Trophoblast cell (in vitro differentiated cells and primary cell): Measurements from ENCODE around the gene MKNK2.
A peak's percentile ranks its signal among the peaks of the same experiment; 100 is the strongest.

Experiments
- DNase-seq, 2 donors: peaks; one replicate each; pipeline ENCODE4 v3.0.0-alpha.2; 2016
- H2AFZ ChIP-seq: 2 replicates; pipeline ENCODE4 v1.6.1; 2013; ENCODE audit warnings: low read length, moderate library complexity, mild to moderate bottlenecking; ENCODE audit not compliant: insufficient read depth, poor library complexity
- H2AK5ac ChIP-seq: 2 replicates; pipeline ENCODE4 v1.6.1; 2013; ENCODE audit warnings: mild to moderate bottlenecking, low read length
- H2BK120ac ChIP-seq: 2 replicates; pipeline ENCODE4 v1.6.1; 2013; ENCODE audit warnings: low read length, mild to moderate bottlenecking, moderate library complexity; ENCODE audit not compliant: insufficient read depth, poor library complexity
- H2BK12ac ChIP-seq: 2 replicates; pipeline ENCODE4 v1.6.1; 2013; ENCODE audit warnings: mild to moderate bottlenecking, low read length, moderate library complexity
- H2BK5ac ChIP-seq: 2 replicates; pipeline ENCODE4 v1.6.1; 2013; ENCODE audit warnings: low read length, low read depth, moderate library complexity, mild to moderate bottlenecking; ENCODE audit not compliant: poor library complexity
- H3K14ac ChIP-seq: 2 replicates; pipeline ENCODE4 v1.6.1; 2013; ENCODE audit warnings: mild to moderate bottlenecking, low read length
- H3K18ac ChIP-seq: 2 replicates; pipeline ENCODE4 v1.6.1; 2013; ENCODE audit warnings: mild to moderate bottlenecking, low read length
- H3K23ac ChIP-seq: 2 replicates; pipeline ENCODE4 v1.6.1; 2013; ENCODE audit warnings: low read length
- H3K27ac ChIP-seq: 2 replicates; pipeline ENCODE4 v1.5.1; 2013; ENCODE audit warnings: low read depth, mild to moderate bottlenecking, inconsistent platforms, low read length, moderate library complexity
- H3K27me3 ChIP-seq: 2 replicates; pipeline ENCODE4 v1.6.1; 2013; ENCODE audit warnings: inconsistent platforms, mild to moderate bottlenecking, low read length, moderate library complexity; ENCODE audit not compliant: insufficient read depth
- H3K36me3 ChIP-seq, 2 experiments: 1 replicate in 1 of 2; 2 replicates in 1 of 2; pipeline ENCODE4 v1.6.1; 2013; ENCODE audit warnings: low read length in 2 of 2, mild to moderate bottlenecking in 2 of 2, moderate library complexity in 1 of 2; ENCODE audit not compliant: insufficient read depth in 2 of 2, control insufficient read depth in 1 of 2
- H3K4ac ChIP-seq: 2 replicates; pipeline ENCODE4 v1.6.1; 2013; ENCODE audit warnings: low read depth, mild to moderate bottlenecking, low read length, moderate library complexity
- H3K4me1 ChIP-seq, 2 experiments: 1 replicate in 1 of 2; 2 replicates in 1 of 2; pipeline ENCODE4 v1.6.1; 2013; ENCODE audit warnings: low read length in 2 of 2, mild to moderate bottlenecking in 2 of 2, moderate library complexity in 1 of 2; ENCODE audit not compliant: insufficient read depth in 2 of 2, control insufficient read depth in 1 of 2
- H3K4me2 ChIP-seq: 2 replicates; pipeline ENCODE4 v1.6.1; 2013; ENCODE audit warnings: inconsistent platforms, mild to moderate bottlenecking, low read length, moderate library complexity
- H3K4me3 ChIP-seq: 2 replicates; pipeline ENCODE4 v1.5.1; 2013; ENCODE audit warnings: mild to moderate bottlenecking, low read depth, low read length, inconsistent platforms
- H3K79me1 ChIP-seq: one replicate; pipeline ENCODE4 v1.6.1; 2013; ENCODE audit warnings: low read length
- H3K79me2 ChIP-seq: 2 replicates; pipeline ENCODE4 v1.6.1; 2013; ENCODE audit warnings: low read length, mild to moderate bottlenecking; ENCODE audit not compliant: control insufficient read depth, insufficient read depth, poor library complexity
- H3K9ac ChIP-seq: 2 replicates; pipeline ENCODE4 v1.6.1; 2013; ENCODE audit warnings: mild to moderate bottlenecking, low read length
- H3K9me3 ChIP-seq: 2 replicates; pipeline ENCODE4 v1.6.1; 2013; ENCODE audit warnings: low read depth, mild to moderate bottlenecking, control low read depth, inconsistent platforms, low read length; ENCODE audit not compliant: insufficient read depth
- H4K12ac ChIP-seq: 2 replicates; pipeline ENCODE4 v1.6.1; 2013; ENCODE audit warnings: low read depth, mild to moderate bottlenecking, low read length, moderate library complexity
- H4K8ac ChIP-seq: 2 replicates; pipeline ENCODE4 v1.6.1; 2013; ENCODE audit warnings: low read depth, mild to moderate bottlenecking, low read length, moderate library complexity
- H4K91ac ChIP-seq: one replicate; pipeline ENCODE4 v1.6.1; 2013; ENCODE audit warnings: low read depth, mild to moderate bottlenecking, low read length, moderate library complexity
- WGBS: extraction: QIAGEN DNeasy Blood & Tissue Kit; methylation state at CpG from one replicate; pipeline ENCODE4 v1.1.7; 2013; ENCODE audit warnings: missing lambda C conversion rate; ENCODE audit not compliant: insufficient read length, insufficient coverage; ENCODE audit errors: extremely low coverage; 5-methylcytosine and 5-hydroxymethylcytosine counted together

The MKNK2 gene

DNA sequence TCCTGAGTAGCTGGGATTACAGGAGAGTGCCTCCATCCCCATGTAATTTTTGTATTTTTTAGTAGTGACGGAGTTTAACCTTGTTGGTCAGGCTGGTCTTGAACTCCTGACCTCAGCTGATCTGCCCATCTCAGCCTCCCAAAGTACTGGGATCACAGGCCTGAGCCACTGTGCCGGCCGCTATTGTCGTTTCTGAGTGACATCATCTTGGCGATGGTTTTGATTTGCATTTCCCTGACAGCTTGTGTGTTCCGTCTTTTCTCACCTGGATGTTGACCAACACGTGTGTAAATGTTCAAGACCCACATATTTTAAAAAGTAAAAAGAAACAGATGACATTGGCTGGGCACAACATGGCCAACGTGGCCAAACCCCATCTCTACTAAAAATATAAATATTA lies 12.8 kb upstream of the MKNK2 start:
- Histone ChIP-seq H3K79me2 (peaks cover 8% of the 10 kb centered on the region), H4K8ac (no peak overlapping the region), H3K9me3 (no peaks in the 10 kb centered on the region), H2AFZ (no peak overlapping the region), H3K36me3 (no peaks in the 10 kb centered on the region), H3K9ac (no peak overlapping the region), H3K27ac (no peak overlapping the region), H3K79me1 (peaks cover 25% of the 10 kb centered on the region), H4K12ac (no peak overlapping the region), H3K4me3 (no peak overlapping the region), H2BK120ac (no peak overlapping the region), H3K27me3 (no peaks in the 10 kb centered on the region), H2AK5ac (no peak overlapping the region), H4K91ac (no peak overlapping the region), H3K4me1 (peaks cover 23 to 27% of the 10 kb centered on the region in 2 experiments), H3K4me2 (no peak overlapping the region), H3K23ac (no peak overlapping the region), H2BK5ac (no peak overlapping the region), H3K4ac (no peak overlapping the region), H3K18ac (no peak overlapping the region), H2BK12ac (no peak overlapping the region), H3K14ac (no peak overlapping the region)
- no peak for DNase-seq
- no CpG with 5 or more reads among the region's 8 CpGs for WGBS

- H4K8ac ChIP-seq, result no peak overlapping the region
- H4K91ac ChIP-seq, result no peak overlapping the region
- no peak overlapping the region for H3K18ac ChIP-seq
- no peaks in the 10 kb centered on the region for H3K9me3 ChIP-seq
- H2BK120ac ChIP-seq, result no peak overlapping the region
- H2BK5ac ChIP-seq, result no peak overlapping the region
- H2AFZ ChIP-seq, result no peak overlapping the region
- H4K12ac ChIP-seq, result no peak overlapping the region
- peaks cover 30% of the 10 kb centered on the region for H3K79me1 ChIP-seq
- H2BK12ac ChIP-seq, result peak overlapping the region; percentile 31
- H3K4me3 ChIP-seq, result no peak overlapping the region
- H3K9ac ChIP-seq, result no peak overlapping the region
- no peak overlapping the region for H3K23ac ChIP-seq
- no peak overlapping the region for H3K4me2 ChIP-seq
- H3K27ac ChIP-seq, result no peak overlapping the region
- H2AK5ac ChIP-seq, result no peak overlapping the region
- H3K36me3 ChIP-seq, result no peaks in the 10 kb centered on the region
- no peak overlapping the region for H3K14ac ChIP-seq
- no peak for DNase-seq
- H3K79me2 ChIP-seq, result peaks cover 8% of the 10 kb centered on the region
- no peak overlapping the region for H3K4ac ChIP-seq
- H3K27me3 ChIP-seq, result no peaks in the 10 kb centered on the region
- WGBS, result no CpG with 5 or more reads among the region's 9 CpGs
- H3K4me1 ChIP-seq, result peaks cover 27 to 29% of the 10 kb centered on the region in 2 experiments
Measured at GRCh38 chr19:2062770-2063169, 11.7 kb upstream of the MKNK2 start.

- Histone ChIP-seq H3K79me2 (peaks cover 8% of the 10 kb centered on the region), H3K4me3 (no peak overlapping the region), H3K36me3 (no peaks in the 10 kb centered on the region), H3K23ac (no peak overlapping the region), H2BK12ac (peak overlapping the region; percentile 31), H3K18ac (no peak overlapping the region), H3K79me1 (peaks cover 30% of the 10 kb centered on the region), H2BK5ac (no peak overlapping the region), H4K8ac (peak overlapping the region; percentile 12), H3K9me3 (no peaks in the 10 kb centered on the region), H3K27me3 (no peaks in the 10 kb centered on the region), H2AFZ (no peak overlapping the region), H3K4ac (no peak overlapping the region), H3K14ac (peak overlapping the region; percentile 83), H3K4me1 (peaks cover 27 to 29% of the 10 kb centered on the region in 2 experiments), H2BK120ac (peak overlapping the region; percentile 91), H3K9ac (no peak overlapping the region), H4K91ac (peak overlapping the region; percentile 87), H2AK5ac (peak overlapping the region; percentile 31), H3K4me2 (no peak overlapping the region), H3K27ac (no peak overlapping the region), H4K12ac (peak overlapping the region; percentile 6)
- DNase-seq, result no peak
- WGBS, result no CpG with 5 or more reads among the region's 10 CpGs
Measured at GRCh38 chr19:2062389-2062729, 11.3 kb upstream of the MKNK2 start.

DNA sequence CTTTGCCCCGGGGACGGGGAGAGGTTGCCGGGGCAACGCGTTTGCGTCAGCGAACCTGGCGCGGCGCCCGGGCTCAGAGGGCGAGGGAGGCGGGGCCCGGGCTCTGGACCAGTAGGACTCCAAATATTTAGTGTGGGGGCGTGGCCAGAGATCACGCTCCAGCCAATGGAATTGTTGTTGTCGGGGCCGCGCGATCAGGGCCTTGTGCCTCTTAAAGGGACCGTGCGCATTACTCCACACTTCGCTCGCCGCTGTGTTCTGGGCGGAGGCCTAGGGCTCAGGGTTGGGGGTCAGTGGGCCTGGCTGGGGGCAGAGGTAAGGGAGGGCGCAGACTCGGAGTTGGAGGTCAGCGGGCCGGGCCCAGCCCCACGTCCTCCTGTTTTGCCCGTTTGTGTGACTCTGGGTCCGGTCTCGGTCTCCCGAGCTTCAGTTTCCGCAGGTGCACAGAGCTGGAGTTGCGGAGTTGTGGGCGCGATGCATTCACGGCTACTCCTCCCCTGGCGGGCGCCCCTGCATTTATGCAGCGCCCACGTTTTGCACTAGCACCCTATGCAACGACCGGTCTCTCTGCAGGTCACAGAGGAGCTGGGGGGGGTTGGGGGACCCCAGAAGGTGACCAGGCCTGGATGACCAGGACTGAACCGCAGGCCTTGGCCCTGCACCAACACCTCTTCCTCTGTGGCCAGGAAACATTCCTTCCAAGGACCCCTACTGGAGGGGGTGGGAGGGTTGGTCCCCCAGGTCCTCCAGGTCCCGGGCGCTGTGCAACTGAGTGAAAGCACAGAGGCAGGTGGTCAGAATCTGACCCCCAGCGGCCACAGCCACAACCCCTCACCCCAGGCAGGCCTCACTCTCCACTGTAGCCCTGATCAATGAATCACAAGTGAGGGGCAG lies 10.7 kb upstream of the MKNK2 start:
- Histone ChIP-seq H3K9me3 (no peaks in the 10 kb centered on the region), H3K36me3 (no peaks in the 10 kb centered on the region), H3K4me1 (peaks cover 27 to 29% of the 10 kb centered on the region in 2 experiments), H4K8ac (peak overlapping the region; percentile 79), H3K79me2 (peaks cover 8% of the 10 kb centered on the region), H3K4me3 (peak overlapping the region; percentile 49), H2AK5ac (peak overlapping the region; percentile 31), H3K23ac (no peak overlapping the region), H3K9ac (peak overlapping the region; percentile 17), H2AFZ (peak overlapping the region; percentile 84), H3K18ac (peak overlapping the region; percentile 85), H2BK12ac (peak overlapping the region; percentile 31), H2BK5ac (peak overlapping the region; percentile 96), H4K12ac (peak overlapping the region; percentile 57), H4K91ac (peak overlapping the region; percentile 87), H3K14ac (peak overlapping the region; percentile 83), H3K79me1 (peaks cover 30% of the 10 kb centered on the region), H3K4me2 (peak overlapping the region; percentile 84), H3K4ac (peak overlapping the region; percentile 48), H2BK120ac (peak overlapping the region; percentile 91), H3K27ac (peak overlapping the region; percentile 92), H3K27me3 (no peaks in the 10 kb centered on the region)
- no CpG with 5 or more reads among the region's 50 CpGs for WGBS
- peak; percentile 99 to 100 for DNase-seq
